Stomach smooth muscle (tissue), 2 donors: Measurements from ENCODE around the gene SCAND1.
A peak's percentile ranks its signal among the peaks of the same experiment; 100 is the strongest.
"Not testable (repeated sequence)": the region's sequence is repeated elsewhere in the genome, so short reads cannot be mapped to it uniquely, and the experiment has no call there.

Source experiments
- H3K27ac ChIP-seq: one replicate; pipeline ENCODE4 v1.7.0; 2013; ENCODE audit warnings: mild to moderate bottlenecking, low read length, inconsistent platforms
- H3K27me3 ChIP-seq, 2 donors: one replicate each; pipeline ENCODE4 v1.7.0; 2013; ENCODE audit warnings: low read length in 2 of 2; ENCODE audit not compliant: insufficient read depth in 2 of 2, control insufficient read depth in 1 of 2
- H3K36me3 ChIP-seq, 2 donors: one replicate each; pipeline ENCODE4 v1.7.0; 2013; ENCODE audit warnings: low read length in 2 of 2; ENCODE audit not compliant: control insufficient read depth in 2 of 2, insufficient read depth in 2 of 2
- H3K4me1 ChIP-seq: one replicate; pipeline ENCODE4 v1.7.0; 2013; ENCODE audit warnings: low read length; ENCODE audit not compliant: control insufficient read depth, insufficient read depth
- H3K4me3 ChIP-seq, 2 donors: one replicate each; pipeline ENCODE4 v1.7.0; 2013; ENCODE audit warnings: low read length in 2 of 2
- H3K9ac ChIP-seq, 2 donors: one replicate each; pipeline ENCODE4 v1.7.0; 2013; ENCODE audit warnings: low read length in 2 of 2, mild to moderate bottlenecking in 1 of 2
- H3K9me3 ChIP-seq, 2 donors: one replicate each; pipeline ENCODE4 v1.7.0; 2013; ENCODE audit warnings: low read length in 2 of 2; ENCODE audit not compliant: control insufficient read depth in 2 of 2
- donor health status: healthy.
- donor health status: Pancreatic carcinoma.

SCAND1 gene

GRCh38 chr20:35954200-35954906, at the start of gene SCAND1:
TSS of gene SCAND1 (minus strand) at chr20:35954502. CDS start at chr20:35954284, 218 bp downstream.
- peaks cover 22% of the 10 kb centered on the region for H3K4me1 ChIP-seq
- peak within 1 kb of the TSS; percentile 94 for H3K27ac ChIP-seq
- H3K36me3 ChIP-seq = no peaks in the 10 kb centered on the region
- no peaks in the 10 kb centered on the region for H3K27me3 ChIP-seq
- H3K4me3 ChIP-seq = peak within 1 kb of the TSS; percentile 95 to 98
- H3K9ac ChIP-seq = peak within 1 kb of the TSS; percentile 95 to 96
- no peaks in the 10 kb centered on the region for H3K9me3 ChIP-seq

GRCh38 chr20:36004045-36004444, 49.7 kb upstream of the SCAND1 start:
- peaks cover 0 to 2% of the 10 kb centered on the region in 2 donors for H3K27me3 ChIP-seq
- no peak overlapping the region for H3K9ac ChIP-seq
- H3K36me3 ChIP-seq = no peaks in the 10 kb centered on the region
- H3K4me3 ChIP-seq = no peak overlapping the region
- H3K4me1 ChIP-seq = no peaks in the 10 kb centered on the region
- no peaks in the 10 kb centered on the region for H3K9me3 ChIP-seq
- no peak overlapping the region for H3K27ac ChIP-seq

GRCh38 chr20:36002855-36003254, 48.6 kb upstream of the SCAND1 start:
- no peaks in the 10 kb centered on the region for H3K9me3 ChIP-seq
- no peak overlapping the region for H3K27ac ChIP-seq
- H3K36me3 ChIP-seq = no peaks in the 10 kb centered on the region
- H3K4me3 ChIP-seq = no peak overlapping the region
- no peak overlapping the region for H3K9ac ChIP-seq
- H3K4me1 ChIP-seq = no peaks in the 10 kb centered on the region
- H3K27me3 ChIP-seq = peaks cover 0 to 2% of the 10 kb centered on the region in 2 donors

- H3K27me3 ChIP-seq, H3K9me3 ChIP-seq: not testable (repeated sequence)
Observed at GRCh38 chr20:36001331-36001730, 47.0 kb upstream of the SCAND1 start.

GRCh38 chr20:35996492-35996891, 42.2 kb upstream of the SCAND1 start:
- H3K27ac ChIP-seq, H3K36me3 ChIP-seq, H3K4me3 ChIP-seq, H3K4me1 ChIP-seq, H3K9me3 ChIP-seq, H3K9ac ChIP-seq, H3K27me3 ChIP-seq: not testable (repeated sequence)

More at GRCh38 chr20:36001331-36001730, 47.0 kb upstream of the SCAND1 start:
- not testable (repeated sequence) for H3K4me1 ChIP-seq, H3K9ac ChIP-seq, H3K36me3 ChIP-seq, H3K4me3 ChIP-seq, H3K27ac ChIP-seq

GRCh38 chr20:35994994-35995453, 40.7 kb upstream of the SCAND1 start:
- H3K9ac ChIP-seq = no peak overlapping the region
- H3K27me3 ChIP-seq = no peaks in the 10 kb centered on the region
- H3K36me3 ChIP-seq = no peaks in the 10 kb centered on the region
- H3K9me3 ChIP-seq = no peaks in the 10 kb centered on the region
- no peak overlapping the region for H3K27ac ChIP-seq
- peaks cover 3% of the 10 kb centered on the region for H3K4me1 ChIP-seq
- H3K4me3 ChIP-seq = no peak overlapping the region

GRCh38 chr20:35992713-35993335, 38.5 kb upstream of the SCAND1 start:
- H3K27ac ChIP-seq = no peak overlapping the region
- no peak overlapping the region for H3K9ac ChIP-seq
- H3K4me1 ChIP-seq = peaks cover 3% of the 10 kb centered on the region
- H3K4me3 ChIP-seq = no peak overlapping the region
- H3K27me3 ChIP-seq = no peaks in the 10 kb centered on the region
- H3K36me3 ChIP-seq = no peaks in the 10 kb centered on the region
- H3K9me3 ChIP-seq = no peaks in the 10 kb centered on the region

- Histone ChIP-seq H3K27ac (no peak overlapping the region), H3K36me3 (no peaks in the 10 kb centered on the region), H3K27me3 (no peaks in the 10 kb centered on the region), H3K4me1 (peaks cover 3% of the 10 kb centered on the region), H3K9me3 (no peaks in the 10 kb centered on the region), H3K9ac (no peak overlapping the region), H3K4me3 (no peak overlapping the region)
Observed at GRCh38 chr20:35991142-35991771, 37.0 kb upstream of the SCAND1 start.

- Histone ChIP-seq H3K27ac (no peak overlapping the region), H3K4me1 (no peaks in the 10 kb centered on the region), H3K27me3 (no peaks in the 10 kb centered on the region), H3K36me3 (no peaks in the 10 kb centered on the region), H3K4me3 (no peak overlapping the region), H3K9me3 (no peaks in the 10 kb centered on the region), H3K9ac (no peak overlapping the region)
Observed at GRCh38 chr20:35988910-35989463, 34.7 kb upstream of the SCAND1 start.

- Histone ChIP-seq H3K27ac (no peak overlapping the region), H3K4me1 (no peaks in the 10 kb centered on the region), H3K9me3 (no peaks in the 10 kb centered on the region), H3K36me3 (no peaks in the 10 kb centered on the region), H3K27me3 (no peaks in the 10 kb centered on the region), H3K4me3 (no peak overlapping the region), H3K9ac (no peak overlapping the region)
Observed at GRCh38 chr20:35985806-35986205, 31.5 kb upstream of the SCAND1 start.
